ENCODE measurements around the gene BMAL1.

- no peak for TF ChIP-seq MYC (IDR thresholded peaks at IDR 0.05; ENCODE audit: low read depth, low read length)
- no peak for TF ChIP-seq CTCF (IDR thresholded peaks at IDR 0.05; ENCODE audit: extremely low read depth in 1 of 2, insufficient read depth in 1 of 2, low read depth in 1 of 2, low read length in 2 of 2)
- no peak for TF ChIP-seq POLR2A (IDR thresholded peaks at IDR 0.05; ENCODE audit: low read depth, low read length)
- TF ChIP-seq EZH2 (IDR thresholded peaks at IDR 0.05; ENCODE audit: borderline replicate concordance, low read depth, low read length, severe bottlenecking), result no peak
- no peak for TF ChIP-seq POLR2AphosphoS5 (IDR thresholded peaks at IDR 0.05; ENCODE audit: insufficient read depth, low read depth, low read length)
- TF ChIP-seq GATA2 (IDR thresholded peaks at IDR 0.05; ENCODE audit: insufficient read depth, insufficient read length, low read depth, low read length), result no peak
- TF ChIP-seq, protein P1, sequence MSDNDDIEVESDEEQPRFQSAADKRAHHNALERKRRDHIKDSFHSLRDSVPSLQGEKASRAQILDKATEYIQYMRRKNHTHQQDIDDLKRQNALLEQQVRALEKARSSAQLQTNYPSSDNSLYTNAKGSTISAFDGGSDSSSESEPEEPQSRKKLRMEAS (IDR thresholded peaks at IDR 0.05; ENCODE audit: insufficient read depth, insufficient read length), result no peak
- no peak for TF ChIP-seq JUN (IDR thresholded peaks at IDR 0.05; ENCODE audit: borderline replicate concordance, insufficient read depth, insufficient read length, low read depth)
- no peak for TF ChIP-seq FOS (IDR thresholded peaks at IDR 0.05; ENCODE audit: borderline replicate concordance, insufficient read depth, low read length)
Measured at GRCh38 chr11:13291361-13291760, 13.8 kb downstream of the BMAL1 start.
